Neural progenitor cell (in vitro differentiated cells): ENCODE data around the gene EDC3. TPM values are rescaled to one million over a fixed set of nuclear protein-coding genes. Genes with fewer than 3 reads are reported as not detected.

Experiments used
- DNase-seq: peaks from one replicate; pipeline ENCODE4 v3.0.0-alpha.2; 2016; ENCODE audit warnings: low spot score
- H2AFZ ChIP-seq: fragments of 200-600 bp; sonication (generic); replicated peaks from 2 replicates; pipeline ENCODE4 v1.6.1; 2016; ENCODE audit warnings: antibody characterized with exemption
- H3F3A ChIP-seq: fragments of 200-600 bp; sonication (generic); 2 replicates; pipeline ENCODE4 v1.6.1; 2016; ENCODE audit warnings: antibody characterized with exemption, low read depth
- H3K27ac ChIP-seq: fragments of 200-600 bp; sonication (generic); 2 replicates; pipeline ENCODE4 v1.5.1; 2016; ENCODE audit warnings: mild to moderate bottlenecking
- H3K27me3 ChIP-seq: fragments of 200-600 bp; sonication (generic); 2 replicates; pipeline ENCODE4 v1.6.1; 2016; ENCODE audit warnings: mild to moderate bottlenecking, moderate library complexity
- H3K36me3 ChIP-seq: fragments of 200-600 bp; sonication (generic); 2 replicates; pipeline ENCODE4 v1.5.1; 2016
- H3K4me1 ChIP-seq: fragments of 200-600 bp; sonication (generic); 2 replicates; pipeline ENCODE4 v1.6.1; 2016; ENCODE audit warnings: mixed run types
- H3K4me2 ChIP-seq: fragments of 200-600 bp; sonication (generic); 2 replicates; pipeline ENCODE4 v1.6.1; 2016
- H3K4me3 ChIP-seq: fragments of 200-600 bp; sonication (generic); 2 replicates; pipeline ENCODE4 v1.5.1; 2016
- H3K79me2 ChIP-seq: fragments of 200-600 bp; sonication (generic); 2 replicates; pipeline ENCODE4 v1.6.1; 2016; ENCODE audit warnings: low read depth
- H3K9ac ChIP-seq: fragments of 200-600 bp; sonication (generic); 2 replicates; pipeline ENCODE4 v1.6.1; 2016
- H3K9me3 ChIP-seq: fragments of 200-600 bp; sonication (generic); 2 replicates; pipeline ENCODE4 v1.5.1; 2016; ENCODE audit warnings: low read depth
- H4K20me1 ChIP-seq: fragments of 200-600 bp; sonication (generic); 2 replicates; pipeline ENCODE4 v1.6.1; 2016; ENCODE audit warnings: low read depth
- H3K27ac Mint-ChIP-seq: 3 replicates; pipeline ENCODE4 v1.8.0; 2021; ENCODE audit warnings: mixed read lengths
- H3K27me3 Mint-ChIP-seq: 2 replicates; pipeline ENCODE4 v1.8.0; 2022; ENCODE audit warnings: low read depth, mild to moderate bottlenecking, inconsistent platforms, moderate library complexity, mixed read lengths; ENCODE audit not compliant: insufficient read depth
- H3K36me3 Mint-ChIP-seq: 3 replicates; pipeline ENCODE4 v1.8.0; 2021; ENCODE audit warnings: mixed read lengths
- H3K4me1 Mint-ChIP-seq: 3 replicates; pipeline ENCODE4 v1.8.0; 2021; ENCODE audit warnings: mixed read lengths
- H3K4me3 Mint-ChIP-seq: 3 replicates; pipeline ENCODE4 v1.8.0; 2021; ENCODE audit warnings: mild to moderate bottlenecking, moderate library complexity, mixed read lengths
- H3K9me3 Mint-ChIP-seq: 3 replicates; pipeline ENCODE4 v1.8.0; 2020; ENCODE audit warnings: mixed read lengths
- CTCF ChIP-seq: fragments of 200-600 bp; sonication (generic); IDR thresholded peaks from 2 replicates; pipeline ENCODE4 v1.5.1; 2017; ENCODE audit warnings: antibody characterized with exemption, mild to moderate bottlenecking
- EZH2 ChIP-seq: fragments of 200-600 bp; sonication (generic); IDR thresholded peaks from 2 replicates; pipeline ENCODE4 v1.6.1; 2017; ENCODE audit warnings: antibody characterized with exemption, mild to moderate bottlenecking, moderate library complexity
- EZH2phosphoT487 ChIP-seq: fragments of 200-600 bp; sonication (generic); IDR thresholded peaks from 2 replicates; pipeline ENCODE4 v1.6.1; 2017; ENCODE audit warnings: antibody characterized with exemption
- total RNA-seq: library from RNA; depleted of rRNA; stranded (reverse); fragments of >200 nt; gene quantifications from 2 replicates; pipeline ENCODE4 v1.2.3, GENCODE V29; 2015; ENCODE audit warnings: low replicate concordance

Gene EDC3
- total RNA-seq, 1 donor from 2014 or later = 24.4 TPM

- peaks cover 19% of the 10 kb centered on the region for H3K4me1 Mint-ChIP-seq
- Histone ChIP-seq H2AFZ (no peak overlapping the region), H3K79me2 (peaks cover 45% of the 10 kb centered on the region), H3K27ac (no peak overlapping the region), H3K4me3 (peak overlapping the region; percentile 93), H3K4me2 (peak overlapping the region; percentile 96), H3K27me3 (peaks cover 10% of the 10 kb centered on the region), H3K36me3 (no peaks in the 10 kb centered on the region), H3F3A (peaks cover 30% of the 10 kb centered on the region), H3K4me1 (peaks cover 16% of the 10 kb centered on the region), H3K9me3 (no peaks in the 10 kb centered on the region), H3K9ac (peak overlapping the region; percentile 98), H4K20me1 (peaks cover 62% of the 10 kb centered on the region)
- H3K4me3 Mint-ChIP-seq = peak overlapping the region; percentile 95
- H3K27me3 Mint-ChIP-seq = peaks cover 8% of the 10 kb centered on the region
- TF ChIP-seq CTCF (no peak), EZH2phosphoT487 (no peak), EZH2 (no peak)
- H3K36me3 Mint-ChIP-seq = peaks cover 17% of the 10 kb centered on the region
- H3K27ac Mint-ChIP-seq = peak overlapping the region; percentile 94
- H3K9me3 Mint-ChIP-seq = no peaks in the 10 kb centered on the region
- DNase-seq = no peak
Measured at GRCh38 chr15:74616996-74617395, 78.8 kb downstream of the EDC3 start.

- Histone ChIP-seq H3K4me3 (peak overlapping the region; percentile 93), H3K4me2 (peak overlapping the region; percentile 96), H3K36me3 (no peaks in the 10 kb centered on the region), H4K20me1 (peaks cover 57% of the 10 kb centered on the region), H3K27ac (peak overlapping the region; percentile 64), H3K9ac (peak overlapping the region; percentile 98), H3K27me3 (peaks cover 10% of the 10 kb centered on the region), H3K4me1 (peaks cover 16% of the 10 kb centered on the region), H3F3A (peaks cover 30% of the 10 kb centered on the region), H3K79me2 (peaks cover 40% of the 10 kb centered on the region), H2AFZ (no peak overlapping the region), H3K9me3 (no peaks in the 10 kb centered on the region)
- H3K4me1 Mint-ChIP-seq = peaks cover 19% of the 10 kb centered on the region
- H3K9me3 Mint-ChIP-seq = no peaks in the 10 kb centered on the region
- TF ChIP-seq CTCF = no peak
- TF ChIP-seq EZH2 = no peak
- no peak for TF ChIP-seq EZH2phosphoT487
- H3K27me3 Mint-ChIP-seq = peaks cover 8% of the 10 kb centered on the region
- peaks cover 11% of the 10 kb centered on the region for H3K36me3 Mint-ChIP-seq
- peak overlapping the region; percentile 33 for H3K27ac Mint-ChIP-seq
- DNase-seq = no peak
- peak overlapping the region; percentile 95 for H3K4me3 Mint-ChIP-seq
Measured at GRCh38 chr15:74616366-74616939, 79.4 kb downstream of the EDC3 start.

- H3K9me3 ChIP-seq = no peaks in the 10 kb centered on the region
- no peak for TF ChIP-seq EZH2phosphoT487
- Mint-ChIP-seq H3K9me3 (no peaks in the 10 kb centered on the region), H3K4me3 (peak within 1 kb of the TSS; percentile 95), H3K27ac (peak within 1 kb of the TSS; percentile 66), H3K36me3 (peaks cover 5% of the 10 kb centered on the region), H3K27me3 (peaks cover 8% of the 10 kb centered on the region), H3K4me1 (peaks cover 19% of the 10 kb centered on the region)
- H3K9ac ChIP-seq = peak within 1 kb of the TSS; percentile 98
- peaks cover 50% of the 10 kb centered on the region for H4K20me1 ChIP-seq
- peaks cover 16% of the 10 kb centered on the region for H3K4me1 ChIP-seq
- peak within 1 kb of the TSS; percentile 93 for H3K4me3 ChIP-seq
- peak within 1 kb of the TSS; percentile 96 for H3K4me2 ChIP-seq
- peak; percentile 99 for DNase-seq
- H3F3A ChIP-seq = peaks cover 27% of the 10 kb centered on the region
- peak within 1 kb of the TSS; percentile 48 for H2AFZ ChIP-seq
- no peaks in the 10 kb centered on the region for H3K36me3 ChIP-seq
- H3K27ac ChIP-seq = peak within 1 kb of the TSS; percentile 86
- peaks cover 10% of the 10 kb centered on the region for H3K27me3 ChIP-seq
- peaks cover 36% of the 10 kb centered on the region for H3K79me2 ChIP-seq
Measured at GRCh38 chr15:74615508-74616365, 80.1 kb downstream of the EDC3 start, which contains the start of gene CLK3. TSS of gene CLK3 (plus strand) at chr15:74615836. CDS start at chr15:74619197, 3,361 bp downstream.
